BJ (cell line): ENCODE measurements around the gene CELA2A. TPM values are rescaled to one million over a fixed set of nuclear protein-coding genes. Genes with fewer than 3 reads are reported as not detected.
A peak's percentile ranks its signal among the peaks of the same experiment; 100 is the strongest.

Source experiments
- CTCF ChIA-PET: fragments of 350-600 bp; formaldehyde crosslinking; extraction: SDS; loops from one replicate; lab custom pipeline; 2021; ENCODE audit warnings: antibody characterized with exemption, inconsistent platforms; lab: Yijun Ruan, JAX
- POLR2A ChIA-PET: fragments of 300-600 bp; sonication (Branson Sonifier 250); formaldehyde crosslinking; extraction: SDS; loops from one replicate; lab custom pipeline; 2021; ENCODE audit warnings: antibody characterized with exemption; lab: Charles Lee
- DNase-seq: peaks from one replicate; pipeline ENCODE4 v3.0.0-alpha.2; 2011; ENCODE audit warnings: low read depth
- H3K27me3 ChIP-seq: 2 replicates; pipeline ENCODE4 v1.6.0; 2011; ENCODE audit warnings: low read length; ENCODE audit not compliant: control insufficient read depth, insufficient read depth
- H3K36me3 ChIP-seq: 2 replicates; pipeline ENCODE4 v1.5.1; 2011; ENCODE audit warnings: low read length; ENCODE audit not compliant: control insufficient read depth, insufficient read depth
- H3K4me3 ChIP-seq: 2 replicates; pipeline ENCODE4 v1.5.1; 2011; ENCODE audit warnings: low read depth, mild to moderate bottlenecking, control low read depth, low read length
- polyA minus RNA-seq: library from RNA; depleted of rRNA, polyadenylated mRNA; stranded (reverse); fragments of >200 nt; gene quantifications from 2 replicates; pipeline ENCODE4 v1.2.3, GENCODE V29; 2011; rRNA and poly(A)+ RNA removed
- polyA plus RNA-seq: library from polyadenylated mRNA; depleted of rRNA; stranded (reverse); fragments of >200 nt; gene quantifications from 2 replicates; pipeline ENCODE4 v1.2.3, GENCODE V29; 2011; rRNA removed
- TF ChIP-seq, protein P1 (sequence below): IDR thresholded peaks from 2 replicates; pipeline ENCODE4 v1.5.1; 2011; ENCODE audit warnings: low read depth, mild to moderate bottlenecking, control low read depth, inconsistent platforms, low read length, moderate library complexity; ENCODE audit not compliant: insufficient read depth

Gene CELA2A
- not detected in 2 replicates for polyA plus RNA-seq
- polyA minus RNA-seq, result not detected in 2 replicates

DNA sequence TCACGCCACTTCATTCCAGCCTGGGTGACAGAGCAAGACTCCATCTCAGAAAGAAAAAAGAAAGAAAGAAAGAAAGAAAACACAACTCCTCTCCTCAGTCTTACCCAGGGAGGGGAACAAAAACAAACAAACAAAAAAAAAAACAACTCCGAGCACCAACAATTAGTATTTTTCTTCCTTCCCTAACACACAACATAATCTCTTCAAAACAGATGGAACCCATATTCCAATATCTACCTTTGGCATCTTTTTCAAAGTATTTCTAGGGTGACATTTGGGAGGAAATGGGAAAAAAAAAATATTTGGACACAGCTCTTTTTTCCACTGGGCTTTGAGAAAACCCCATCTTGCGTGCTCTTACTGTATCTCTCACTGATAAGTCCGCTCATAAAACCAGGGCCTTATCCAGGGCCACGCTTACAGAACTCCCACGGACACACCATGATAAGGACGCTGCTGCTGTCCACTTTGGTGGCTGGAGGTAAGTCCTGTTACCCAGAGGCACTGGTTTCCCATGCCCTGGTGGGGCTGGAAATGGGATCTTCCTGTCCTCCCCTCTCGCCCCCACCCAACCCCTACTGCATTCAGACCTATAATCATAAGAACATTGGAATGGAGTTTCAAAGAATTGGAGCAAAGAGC, at the start of gene CELA2A:
CELA2A (plus strand) TSS at position 420 of the 642 bp plus-strand sequence; CDS start at position 442, 22 bp downstream.
- TF ChIP-seq, protein P1, sequence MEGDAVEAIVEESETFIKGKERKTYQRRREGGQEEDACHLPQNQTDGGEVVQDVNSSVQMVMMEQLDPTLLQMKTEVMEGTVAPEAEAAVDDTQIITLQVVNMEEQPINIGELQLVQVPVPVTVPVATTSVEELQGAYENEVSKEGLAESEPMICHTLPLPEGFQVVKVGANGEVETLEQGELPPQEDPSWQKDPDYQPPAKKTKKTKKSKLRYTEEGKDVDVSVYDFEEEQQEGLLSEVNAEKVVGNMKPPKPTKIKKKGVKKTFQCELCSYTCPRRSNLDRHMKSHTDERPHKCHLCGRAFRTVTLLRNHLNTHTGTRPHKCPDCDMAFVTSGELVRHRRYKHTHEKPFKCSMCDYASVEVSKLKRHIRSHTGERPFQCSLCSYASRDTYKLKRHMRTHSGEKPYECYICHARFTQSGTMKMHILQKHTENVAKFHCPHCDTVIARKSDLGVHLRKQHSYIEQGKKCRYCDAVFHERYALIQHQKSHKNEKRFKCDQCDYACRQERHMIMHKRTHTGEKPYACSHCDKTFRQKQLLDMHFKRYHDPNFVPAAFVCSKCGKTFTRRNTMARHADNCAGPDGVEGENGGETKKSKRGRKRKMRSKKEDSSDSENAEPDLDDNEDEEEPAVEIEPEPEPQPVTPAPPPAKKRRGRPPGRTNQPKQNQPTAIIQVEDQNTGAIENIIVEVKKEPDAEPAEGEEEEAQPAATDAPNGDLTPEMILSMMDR, result no peak

DNA sequence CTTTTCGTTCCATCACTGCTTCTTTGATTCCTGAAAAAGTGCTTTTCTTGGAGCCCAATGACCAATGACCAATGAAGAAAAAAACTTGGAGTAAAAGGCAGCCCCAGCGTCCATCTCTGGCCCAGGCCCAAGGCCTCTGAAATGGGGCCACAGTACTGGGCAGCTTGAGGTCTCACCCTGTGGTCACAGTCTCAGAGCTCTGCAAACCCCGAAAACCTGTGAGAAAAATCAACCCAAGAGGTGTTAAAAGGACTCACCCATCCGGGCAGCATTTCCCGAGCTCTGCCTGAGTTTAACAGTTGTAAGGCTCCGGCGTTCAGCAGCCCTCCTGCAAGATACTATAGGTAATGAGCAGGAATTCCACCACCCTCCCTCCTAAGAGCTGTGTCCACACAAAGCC, 49.0 kb upstream of the CELA2A start:
- ChIA-PET POLR2A (no interaction called here), CTCF (interaction anchor here (0.6 to 2.6 kb wide), 5 partner anchors 12 to 84 kb away, joined by 3 to 16 read pairs (median 5); no protein-coding TSS in a partner anchor)
- TF ChIP-seq, protein P1, result no peak
- no peaks in the 10 kb centered on the region for H3K27me3 ChIP-seq
- no peaks in the 10 kb centered on the region for H3K36me3 ChIP-seq
- no peak overlapping the region for H3K4me3 ChIP-seq
- DNase-seq, result no peak

More for the DNA sequence above, at the start of gene CELA2A:
- DNase-seq, result no peak
- Histone ChIP-seq H3K4me3 (no peak within 1 kb of the TSS), H3K36me3 (no peaks in the 10 kb centered on the region), H3K27me3 (no peaks in the 10 kb centered on the region; the same call in 1 of the 2 replicates)
- CTCF ChIA-PET, result no interaction called here
- POLR2A ChIA-PET, result no interaction called here

DNA sequence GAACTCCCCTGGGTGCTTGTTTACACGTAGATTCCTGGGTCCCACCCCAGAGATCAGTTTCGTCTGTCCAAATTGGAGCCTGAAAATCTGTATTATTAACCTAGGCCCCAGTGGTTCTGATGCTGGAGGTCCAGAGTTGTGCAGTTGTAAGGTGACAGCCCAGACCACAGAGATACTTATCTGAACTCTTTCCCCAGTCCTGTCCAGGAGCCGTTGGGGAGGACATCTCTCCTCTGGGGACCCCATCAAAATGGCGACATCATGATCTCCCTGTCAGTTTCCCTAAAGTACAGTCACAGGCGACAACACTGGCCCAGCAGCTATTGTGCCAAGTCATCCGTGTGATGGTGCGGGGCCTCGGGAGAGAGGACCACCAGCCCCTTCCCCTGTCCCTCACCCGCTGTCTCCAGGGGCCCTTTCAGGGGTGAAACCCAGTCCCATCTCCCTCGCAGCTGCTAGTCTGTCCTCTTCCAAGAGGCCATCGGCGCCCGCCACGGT, 47.6 kb upstream of the CELA2A start:
- ChIA-PET POLR2A (no interaction called here), CTCF (interaction anchor here (1.1 to 1.5 kb wide), 2 partner anchors 22 to 86 kb away, joined by 5 read pairs; no protein-coding TSS in a partner anchor)

DNA sequence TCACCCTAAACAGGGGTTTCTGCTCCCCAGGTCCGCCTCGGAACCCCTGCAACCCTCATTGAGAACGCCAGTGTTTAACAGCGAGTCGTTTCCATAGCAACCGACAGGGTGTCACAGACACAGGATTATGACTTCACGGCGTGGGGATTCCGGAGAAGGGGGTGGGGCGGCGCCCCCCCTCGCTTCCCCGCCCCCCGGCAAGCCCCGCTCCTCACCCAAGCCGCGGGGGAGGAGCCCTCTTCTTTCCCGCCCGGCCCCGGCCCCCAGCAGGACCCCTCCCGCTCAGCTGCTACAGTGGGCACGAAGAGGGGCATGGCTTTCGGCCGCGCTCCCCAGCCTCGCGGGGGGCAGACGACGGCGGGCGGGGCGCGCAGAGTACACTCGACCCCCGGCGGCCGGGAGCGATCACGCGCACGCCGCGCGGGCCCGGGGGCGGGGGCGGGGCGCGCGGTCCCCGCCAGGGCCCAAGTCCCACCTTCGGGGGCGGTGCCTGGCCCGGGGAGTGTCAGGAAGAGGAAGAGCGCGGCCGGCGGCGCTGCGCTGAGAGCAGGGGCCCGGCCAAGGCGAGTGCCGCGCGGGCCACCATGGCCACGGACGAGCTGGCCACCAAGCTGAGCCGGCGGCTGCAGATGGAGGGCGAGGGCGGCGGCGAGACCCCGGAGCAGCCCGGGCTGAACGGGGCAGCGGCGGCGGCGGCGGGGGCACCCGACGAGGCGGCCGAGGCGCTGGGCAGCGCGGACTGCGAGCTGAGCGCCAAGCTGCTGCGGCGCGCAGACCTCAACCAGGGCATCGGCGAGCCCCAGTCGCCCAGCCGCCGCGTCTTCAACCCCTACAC, 46.9 kb upstream of the CELA2A start, which contains the start of gene EFHD2:
EFHD2 (plus strand) TSS at position 501 of the 835 bp plus-strand sequence; CDS start at position 585, 84 bp downstream.
- Histone ChIP-seq H3K36me3 (no peaks in the 10 kb centered on the region; the same call in 1 of the 2 replicates), H3K4me3 (peak within 1 kb of the TSS; percentile 71), H3K27me3 (no peaks in the 10 kb centered on the region)
- TF ChIP-seq, protein P1, result no peak
- ChIA-PET CTCF (interaction anchor here (1.3 kb wide), 1 partner anchor 21 kb away, joined by 5 read pairs; no protein-coding TSS in a partner anchor), POLR2A (no interaction called here)
- DNase-seq, result no peak

More for the DNA sequence above, 47.6 kb upstream of the CELA2A start:
- Histone ChIP-seq H3K36me3 (no peaks in the 10 kb centered on the region; the same call in 1 of the 2 replicates), H3K4me3 (peak overlapping the region; percentile 71), H3K27me3 (no peaks in the 10 kb centered on the region)
- DNase-seq, result no peak
- TF ChIP-seq, protein P1, result no peak
